DOHH2 (cell line): Measurements from ENCODE around the gene CALML3.

Source experiments
- EZH2phosphoT487 ChIP-seq: fragments of 200-600 bp; sonication (generic); IDR thresholded peaks from 2 replicates; pipeline ENCODE4 v1.6.1; 2017; ENCODE audit warnings: borderline replicate concordance, mild to moderate bottlenecking, antibody characterized with exemption, low read length, moderate library complexity, mixed read lengths
- TF ChIP-seq, protein P1 (sequence below): fragments of 200-600 bp; sonication (generic); IDR thresholded peaks from one replicate; pipeline ENCODE4 v1.5.1; 2014; ENCODE audit warnings: antibody characterized with exemption, mild to moderate bottlenecking, low read depth, low read length; ENCODE audit not compliant: poor library complexity, severe bottlenecking

DNA sequence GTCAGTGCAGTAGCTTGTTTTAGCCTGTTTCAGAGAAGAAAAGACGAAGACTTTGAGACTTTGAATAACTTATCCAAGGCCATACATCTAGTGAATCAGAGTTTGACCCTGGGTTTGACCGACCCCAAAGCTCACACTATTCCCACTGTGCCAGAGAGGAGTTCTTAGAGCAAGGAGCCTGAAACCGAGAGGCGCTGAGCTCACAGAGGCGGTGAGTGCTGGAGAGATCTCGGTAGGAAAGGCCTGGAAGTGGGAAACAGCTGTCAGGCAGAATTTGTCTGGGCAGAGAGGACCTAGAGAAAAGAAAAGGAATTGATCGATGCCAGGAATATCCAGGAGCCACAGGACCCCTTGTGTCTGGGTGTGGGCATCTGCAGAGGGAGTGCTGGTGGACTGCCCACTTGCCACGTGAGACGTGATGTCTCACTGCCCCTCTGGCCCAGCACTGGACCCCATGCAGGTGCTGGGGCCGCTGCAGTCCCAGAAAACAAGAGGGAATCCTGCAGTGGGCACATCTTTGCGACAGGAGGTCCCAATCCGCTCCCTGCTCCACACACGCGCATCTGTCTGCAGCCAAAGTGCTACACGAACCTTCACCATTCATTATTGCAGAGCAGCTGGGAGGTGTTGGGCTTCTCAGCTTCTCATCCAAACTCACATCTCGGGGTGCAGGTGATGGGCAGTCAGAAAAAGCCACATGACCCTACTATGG lies 6.2 kb downstream of the CALML3 start:
- TF ChIP-seq, protein P1, sequence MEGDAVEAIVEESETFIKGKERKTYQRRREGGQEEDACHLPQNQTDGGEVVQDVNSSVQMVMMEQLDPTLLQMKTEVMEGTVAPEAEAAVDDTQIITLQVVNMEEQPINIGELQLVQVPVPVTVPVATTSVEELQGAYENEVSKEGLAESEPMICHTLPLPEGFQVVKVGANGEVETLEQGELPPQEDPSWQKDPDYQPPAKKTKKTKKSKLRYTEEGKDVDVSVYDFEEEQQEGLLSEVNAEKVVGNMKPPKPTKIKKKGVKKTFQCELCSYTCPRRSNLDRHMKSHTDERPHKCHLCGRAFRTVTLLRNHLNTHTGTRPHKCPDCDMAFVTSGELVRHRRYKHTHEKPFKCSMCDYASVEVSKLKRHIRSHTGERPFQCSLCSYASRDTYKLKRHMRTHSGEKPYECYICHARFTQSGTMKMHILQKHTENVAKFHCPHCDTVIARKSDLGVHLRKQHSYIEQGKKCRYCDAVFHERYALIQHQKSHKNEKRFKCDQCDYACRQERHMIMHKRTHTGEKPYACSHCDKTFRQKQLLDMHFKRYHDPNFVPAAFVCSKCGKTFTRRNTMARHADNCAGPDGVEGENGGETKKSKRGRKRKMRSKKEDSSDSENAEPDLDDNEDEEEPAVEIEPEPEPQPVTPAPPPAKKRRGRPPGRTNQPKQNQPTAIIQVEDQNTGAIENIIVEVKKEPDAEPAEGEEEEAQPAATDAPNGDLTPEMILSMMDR, result no peak
- no peak for TF ChIP-seq EZH2phosphoT487
